Retinal pigment epithelial cell (primary cell): Measurements from ENCODE around the gene JADE3.
"Not testable (repeated sequence)": the region's sequence is repeated elsewhere in the genome, so short reads cannot be mapped to it uniquely, and the experiment has no call there.

Experiments
- DNase-seq: peaks from one replicate; pipeline ENCODE4 v3.0.0-alpha.2; 2010; ENCODE audit warnings: low read depth
- H3K4me3 ChIP-seq: 2 replicates; pipeline ENCODE4 v1.5.1; 2011; ENCODE audit warnings: mild to moderate bottlenecking, low read length, control low read depth, moderate library complexity
- CTCF ChIP-seq: conservative IDR thresholded peaks from 2 replicates; pipeline ENCODE4 v1.5.1; 2011; ENCODE audit warnings: low read depth, low read length, control low read depth, inconsistent platforms

Gene JADE3

GRCh38 chrX:46967547-46967946, 55.3 kb downstream of the JADE3 start:
- DNase-seq: no peak
- no peak for TF ChIP-seq CTCF

GRCh38 chrX:46977046-46977445, 64.8 kb downstream of the JADE3 start:
- H3K4me3 ChIP-seq, DNase-seq: not testable (repeated sequence)

More at GRCh38 chrX:46967547-46967946, 55.3 kb downstream of the JADE3 start:
- no peak overlapping the region for H3K4me3 ChIP-seq

- H3K4me3 ChIP-seq: no peak overlapping the region
- peak; percentile 55 for TF ChIP-seq CTCF
- no peak for DNase-seq
Observed at GRCh38 chrX:46978341-46979291, 66.4 kb downstream of the JADE3 start.

- DNase-seq: no peak
- no peak overlapping the region for H3K4me3 ChIP-seq
- no peak for TF ChIP-seq CTCF
Observed at GRCh38 chrX:46984705-46985104, 72.5 kb downstream of the JADE3 start.

- no peak overlapping the region for H3K4me3 ChIP-seq
- DNase-seq: no peak
- no peak for TF ChIP-seq CTCF
Observed at GRCh38 chrX:46989548-46989947, 77.3 kb downstream of the JADE3 start.

- no peak for TF ChIP-seq CTCF
- no peak for DNase-seq
- H3K4me3 ChIP-seq: no peak overlapping the region
Observed at GRCh38 chrX:46991664-46992063, 79.4 kb downstream of the JADE3 start.

GRCh38 chrX:46992070-46992469, 79.8 kb downstream of the JADE3 start:
- no peak for TF ChIP-seq CTCF
- no peak for DNase-seq
- H3K4me3 ChIP-seq: no peak overlapping the region
